ENCODE results near the gene MUC16. TPM values are rescaled to one million over a fixed set of nuclear protein-coding genes. Genes with fewer than 3 reads are reported as not detected.
"Not testable (repeated sequence)": the region's sequence is repeated elsewhere in the genome, so short reads cannot be mapped to it uniquely, and the experiment has no call there.

MUC16 gene
- under 0.01 TPM in 1 of 2 replicates, not detected in the other for total RNA-seq

DNA sequence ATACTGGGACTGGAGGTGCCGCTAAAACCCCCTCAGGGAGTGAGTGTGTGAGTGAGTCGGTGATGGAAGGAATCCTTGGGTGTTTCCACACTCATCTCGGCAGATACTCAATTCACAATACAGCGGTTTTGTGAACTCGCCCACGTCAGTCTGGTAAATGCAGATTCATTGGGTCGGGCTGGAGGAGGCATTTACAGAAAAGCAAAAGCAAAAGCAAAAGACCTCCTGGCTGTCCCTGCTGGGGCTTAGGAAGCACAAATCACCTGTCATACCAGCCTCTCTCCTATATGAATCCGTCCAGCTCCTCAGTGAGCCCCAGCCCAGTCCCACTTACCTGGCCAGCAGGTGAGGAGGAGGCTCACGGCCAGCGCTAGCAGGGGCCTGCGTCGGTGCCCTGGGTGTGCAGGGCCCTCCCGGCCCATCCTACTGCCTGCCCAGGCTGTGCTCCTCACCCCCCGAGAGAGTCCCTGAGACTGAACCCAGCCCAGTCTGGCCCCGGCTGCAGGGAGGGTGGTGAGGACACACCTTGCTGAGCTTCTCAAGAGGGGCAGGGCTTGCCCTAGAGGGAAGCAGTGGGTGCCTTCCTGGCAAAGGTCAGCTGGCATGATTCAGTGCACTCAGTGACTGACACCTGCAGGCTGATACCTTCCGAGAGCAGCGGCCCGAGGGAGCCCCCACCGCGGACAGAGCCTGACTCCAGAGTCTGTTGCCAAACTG is at the start of gene MUC16:
MUC16 (minus strand) TSS at position 475 of the 717 bp plus-strand sequence.
- DNase-seq, result no peak

DNA sequence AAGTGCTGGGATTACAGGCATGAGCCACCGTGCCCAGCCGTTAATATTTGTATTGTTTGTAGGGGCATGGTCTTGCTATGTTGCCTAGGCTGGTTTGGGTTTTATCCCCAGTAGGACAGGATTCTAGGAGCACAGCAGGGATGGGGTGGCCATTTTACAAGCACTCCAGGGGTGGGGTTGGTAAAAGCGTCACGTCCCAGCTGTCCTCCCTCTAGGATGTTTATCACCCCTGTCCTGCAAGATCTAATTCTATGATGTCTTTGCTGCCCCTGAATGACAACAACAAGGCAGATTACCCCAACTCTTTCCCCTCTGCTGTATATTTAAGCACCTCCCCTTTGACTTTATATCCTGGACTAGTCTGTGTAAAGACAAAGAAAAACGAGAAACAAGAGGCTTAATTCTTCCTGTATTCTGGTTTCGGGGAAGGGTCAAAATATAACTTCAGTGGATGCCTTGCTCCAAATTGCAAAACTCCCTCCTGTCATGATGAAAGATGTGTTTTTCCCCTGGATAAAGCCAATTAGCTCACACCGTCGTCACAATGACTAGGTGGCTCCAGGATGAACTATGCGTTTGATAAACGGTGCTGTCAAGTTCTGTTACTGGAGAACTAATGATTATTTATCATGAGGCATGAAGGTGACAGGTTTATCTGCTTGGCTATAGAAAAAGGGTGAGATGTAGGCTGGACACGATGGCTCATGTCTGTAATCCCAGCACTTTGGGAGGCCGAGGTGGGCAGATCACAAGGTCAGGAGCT is 48.9 kb upstream of the MUC16 start:
- no peak for DNase-seq

DNA sequence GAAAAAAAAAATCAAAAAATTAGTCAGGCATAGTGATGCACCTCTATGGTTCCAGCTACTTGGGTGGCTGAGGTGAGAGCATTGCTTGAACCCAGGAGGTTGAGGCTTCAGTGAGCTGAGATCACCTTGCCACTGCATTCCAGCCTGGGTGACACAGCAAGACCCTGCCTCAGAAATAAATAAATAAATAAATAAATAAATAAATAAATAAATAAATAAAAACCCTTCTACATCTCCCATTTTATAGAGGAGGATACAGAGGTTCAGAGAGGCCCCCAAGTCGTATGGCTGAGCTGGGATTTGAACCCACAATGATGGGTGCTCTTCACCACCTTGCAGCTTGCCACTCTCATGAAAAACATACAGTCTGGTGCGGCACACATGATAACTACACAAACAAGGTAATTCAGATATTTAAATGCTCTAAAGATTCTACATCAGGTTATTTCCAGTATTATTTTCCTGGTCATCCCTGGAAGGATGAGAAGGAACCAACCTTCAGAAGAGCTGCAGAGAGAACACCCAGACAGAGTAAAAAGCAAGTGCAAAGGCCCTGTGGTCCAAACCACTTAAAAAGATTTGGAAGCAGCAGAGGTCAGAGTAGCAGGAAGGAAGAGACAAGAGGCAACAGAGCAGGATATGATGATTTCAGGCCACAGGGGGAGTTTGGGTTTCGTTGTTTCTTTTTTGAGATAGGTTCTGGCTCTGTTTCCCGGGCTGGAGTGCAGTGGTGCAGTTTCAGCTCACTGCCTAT is 47.5 kb upstream of the MUC16 start:
- no peak for DNase-seq

DNA sequence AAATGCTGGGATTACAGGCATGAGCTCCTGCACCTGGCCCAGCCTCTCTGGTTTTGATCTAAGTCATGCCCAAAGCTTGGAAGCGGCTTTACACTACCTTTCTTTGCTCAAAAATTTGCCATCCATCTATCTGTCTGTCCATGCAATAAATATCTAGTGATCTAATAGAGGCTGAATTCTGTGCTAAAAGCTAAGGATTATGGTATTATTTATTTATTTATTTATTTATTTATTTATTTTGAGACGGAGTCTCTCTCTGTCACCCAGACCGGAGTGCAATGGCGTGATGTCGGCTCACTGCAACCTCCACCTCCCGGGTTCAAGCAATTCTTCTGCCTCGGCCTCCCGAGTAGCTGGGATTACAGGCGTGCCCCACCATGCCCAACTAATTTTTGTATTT is 45.9 kb upstream of the MUC16 start:
- DNase-seq, result not testable (repeated sequence)

DNA sequence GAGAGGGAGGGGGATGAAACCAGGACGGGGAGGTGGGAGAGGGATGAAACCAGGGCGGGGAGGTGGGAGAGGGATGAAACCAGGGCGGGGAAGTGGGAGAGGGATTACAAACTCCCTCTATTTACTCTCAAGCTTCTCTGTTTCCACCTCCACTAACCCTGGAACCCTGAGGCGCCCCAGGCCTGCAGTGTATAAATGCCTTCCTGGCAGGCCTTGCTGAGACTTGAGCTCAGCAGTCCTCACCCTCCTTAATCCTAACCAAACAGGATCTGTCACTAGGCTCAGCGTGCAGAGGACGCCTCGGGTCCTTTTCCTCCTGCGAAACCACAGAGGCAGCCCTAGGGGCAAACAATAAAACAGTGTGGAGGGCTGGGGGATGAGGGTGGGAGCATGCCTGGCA is 44.6 kb upstream of the MUC16 start:
- no peak for DNase-seq

DNA sequence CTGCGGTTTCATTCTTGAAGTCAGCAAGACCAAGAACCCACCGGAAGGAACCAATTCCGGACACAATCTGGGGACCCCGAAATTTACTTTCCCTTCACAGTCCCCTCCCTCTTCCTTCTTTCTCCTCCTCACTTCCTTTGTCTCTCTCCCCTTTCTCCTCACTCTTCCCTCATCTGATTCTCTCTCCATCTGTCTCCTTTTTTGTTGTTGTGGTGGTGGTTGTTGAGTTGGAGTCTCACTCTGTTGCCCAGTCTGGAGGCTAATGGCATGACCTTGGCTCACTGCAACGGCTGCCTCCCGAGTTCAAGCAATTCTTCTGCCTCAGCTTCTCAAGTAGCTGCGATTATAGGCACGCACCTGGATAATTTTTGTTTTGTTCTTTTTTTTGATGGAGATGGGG is 44.0 kb upstream of the MUC16 start:
- no peak for DNase-seq

DNA sequence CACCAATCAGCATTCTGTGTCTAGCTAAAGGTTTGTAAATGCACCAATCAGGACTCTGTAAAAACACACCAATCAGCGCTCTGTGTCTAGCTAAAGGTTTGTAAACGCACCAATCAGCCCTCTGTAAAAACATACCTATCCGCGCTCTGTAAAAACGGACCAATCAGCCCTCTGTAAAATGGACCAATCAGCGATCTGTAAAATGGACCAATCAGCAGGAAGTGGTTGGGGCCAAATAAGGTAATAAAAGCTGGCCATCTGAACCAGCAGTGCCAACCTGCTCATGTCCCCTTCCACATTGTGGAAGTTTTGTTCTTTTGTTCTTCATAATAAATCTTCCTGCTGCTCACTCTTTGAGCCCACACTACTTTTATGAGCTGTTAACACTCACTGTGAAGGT is 43.5 kb upstream of the MUC16 start:
- DNase-seq, result not testable (repeated sequence)

DNA sequence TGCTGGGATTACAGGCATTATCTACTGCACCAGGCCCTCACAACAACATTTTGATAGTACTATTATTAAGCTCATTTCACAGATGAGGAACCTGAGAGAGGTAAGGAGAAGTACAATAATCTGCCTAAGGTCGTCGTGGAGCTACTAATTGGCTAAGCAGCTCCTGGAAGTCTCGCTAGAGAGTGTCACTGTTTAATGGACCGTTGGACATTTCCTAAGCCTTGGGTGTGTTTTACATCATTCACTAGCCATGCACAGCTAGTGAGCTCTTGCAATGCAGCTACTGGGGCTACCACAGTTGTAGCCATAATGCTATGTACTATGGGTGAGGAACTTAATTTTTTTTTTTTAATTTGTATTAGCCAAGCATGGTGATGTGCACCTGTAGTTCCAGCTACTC is 42.7 kb upstream of the MUC16 start:
- DNase-seq, result no peak

DNA sequence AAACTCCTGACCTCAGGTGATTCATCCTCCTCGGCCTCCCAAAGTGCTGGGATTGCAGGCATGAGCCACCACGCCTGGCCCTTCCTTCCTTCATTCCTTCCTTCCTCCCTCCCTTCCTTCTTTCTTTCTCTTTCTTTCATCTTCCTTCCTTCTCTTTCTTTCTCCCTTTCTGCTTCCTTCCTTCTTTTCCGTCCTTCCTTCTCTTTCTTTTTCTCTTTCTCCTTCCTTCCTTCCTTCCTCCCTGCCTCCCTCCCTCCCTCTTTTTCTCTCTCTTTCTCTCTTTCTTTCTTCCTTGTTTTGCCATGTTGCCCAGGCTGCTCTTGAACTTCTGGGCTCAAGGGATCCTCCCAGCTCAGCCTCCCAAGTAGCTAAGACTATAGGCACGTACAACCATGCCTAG is 36.5 kb upstream of the MUC16 start:
- DNase-seq, result no peak

DNA sequence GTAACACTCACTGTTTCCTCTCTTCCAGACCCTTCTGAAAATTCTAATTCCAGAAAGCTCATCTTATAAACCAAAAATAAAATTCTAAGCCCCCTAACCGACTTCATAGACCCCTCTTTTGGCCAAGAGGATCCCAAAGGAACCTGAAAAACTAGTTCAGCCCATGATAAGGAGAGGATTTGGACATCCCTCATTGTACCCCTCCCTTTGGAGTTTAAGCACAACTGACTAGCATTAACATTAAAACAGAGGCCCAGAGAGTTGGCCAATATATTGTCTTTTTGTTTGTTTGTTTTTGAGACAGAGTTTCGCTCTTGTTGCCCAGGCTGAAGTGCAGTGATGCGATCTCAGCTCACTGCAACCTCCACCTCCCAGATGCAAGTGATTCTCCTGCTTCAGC is 34.2 kb upstream of the MUC16 start:
- DNase-seq, result no peak

DNA sequence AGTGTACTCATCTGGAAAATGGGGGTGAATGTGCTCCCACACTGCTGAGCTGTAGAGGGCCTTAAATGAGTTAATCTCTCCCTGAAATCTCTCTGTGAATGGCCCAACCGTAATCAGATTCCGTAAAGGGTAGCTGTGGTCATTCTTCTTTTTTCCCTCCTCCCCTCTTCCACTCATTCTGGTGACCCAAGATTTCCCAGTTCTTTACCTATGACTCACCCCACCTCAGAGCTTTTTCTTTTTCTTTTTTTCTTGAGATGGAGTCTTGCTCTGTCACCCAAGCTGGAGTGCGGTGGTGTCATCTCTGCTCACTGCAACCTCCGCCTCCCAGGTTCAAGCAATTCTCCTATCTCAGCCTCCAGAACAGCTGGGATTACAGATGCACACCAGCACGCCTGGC is 33.3 kb upstream of the MUC16 start:
- no peak for DNase-seq

DNA sequence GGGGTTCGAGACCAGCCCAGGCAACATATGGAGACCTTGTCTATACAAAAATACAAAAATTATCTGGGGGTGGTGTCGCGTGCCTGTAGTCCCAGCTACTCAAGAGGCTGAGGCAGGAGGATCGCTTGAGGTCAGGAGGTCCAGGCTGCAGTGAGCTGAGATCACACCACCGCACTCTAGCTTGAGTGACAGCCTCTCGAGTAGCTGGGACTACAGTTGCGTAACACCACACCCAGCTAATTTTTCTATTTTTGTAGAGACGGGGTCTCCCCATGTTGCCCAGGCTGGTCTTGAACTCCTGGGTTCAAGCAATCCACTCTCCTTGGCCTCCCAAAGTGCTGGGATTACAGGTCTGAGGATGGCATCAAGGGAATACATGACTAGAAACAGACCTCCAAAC is 30.8 kb upstream of the MUC16 start:
- no peak for DNase-seq

DNA sequence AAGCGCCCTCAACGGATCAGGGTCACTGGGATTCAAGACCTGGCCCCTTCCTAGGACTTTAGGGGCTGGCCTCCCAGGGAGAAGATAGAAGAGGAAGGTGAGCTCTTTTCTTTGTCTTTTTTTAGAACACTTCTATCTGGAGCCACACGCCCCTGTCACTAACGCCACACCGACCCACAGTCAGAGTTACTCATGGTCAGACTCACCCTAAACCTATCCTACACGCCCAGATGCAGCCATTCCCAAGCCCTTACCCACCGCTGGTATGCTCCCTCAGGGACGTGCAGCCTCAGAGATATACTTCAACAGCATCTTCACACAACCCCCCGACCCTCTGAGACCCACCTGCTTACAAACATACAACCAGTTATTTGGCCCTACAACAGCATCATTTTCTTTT is 29.9 kb upstream of the MUC16 start:
- DNase-seq, result no peak

DNA sequence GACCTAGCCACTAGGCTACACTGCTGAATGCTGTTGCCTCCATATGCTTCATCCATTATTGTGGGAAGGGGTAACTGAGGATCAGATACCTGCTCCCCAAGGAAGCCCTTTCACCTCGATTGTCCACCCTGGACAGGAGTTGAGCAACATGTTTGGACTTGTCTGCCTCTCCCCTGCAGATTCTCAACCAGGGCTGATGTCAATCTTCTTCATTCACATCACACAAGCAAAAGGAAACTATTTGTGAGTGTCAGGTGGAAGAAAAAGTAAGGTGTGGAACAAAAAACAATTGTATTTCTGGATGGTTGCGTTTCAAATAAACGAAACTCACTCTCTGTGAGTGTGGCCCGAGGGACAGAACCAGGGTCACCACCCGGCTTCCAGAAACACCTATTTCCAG is 29.5 kb upstream of the MUC16 start:
- no peak for DNase-seq

DNA sequence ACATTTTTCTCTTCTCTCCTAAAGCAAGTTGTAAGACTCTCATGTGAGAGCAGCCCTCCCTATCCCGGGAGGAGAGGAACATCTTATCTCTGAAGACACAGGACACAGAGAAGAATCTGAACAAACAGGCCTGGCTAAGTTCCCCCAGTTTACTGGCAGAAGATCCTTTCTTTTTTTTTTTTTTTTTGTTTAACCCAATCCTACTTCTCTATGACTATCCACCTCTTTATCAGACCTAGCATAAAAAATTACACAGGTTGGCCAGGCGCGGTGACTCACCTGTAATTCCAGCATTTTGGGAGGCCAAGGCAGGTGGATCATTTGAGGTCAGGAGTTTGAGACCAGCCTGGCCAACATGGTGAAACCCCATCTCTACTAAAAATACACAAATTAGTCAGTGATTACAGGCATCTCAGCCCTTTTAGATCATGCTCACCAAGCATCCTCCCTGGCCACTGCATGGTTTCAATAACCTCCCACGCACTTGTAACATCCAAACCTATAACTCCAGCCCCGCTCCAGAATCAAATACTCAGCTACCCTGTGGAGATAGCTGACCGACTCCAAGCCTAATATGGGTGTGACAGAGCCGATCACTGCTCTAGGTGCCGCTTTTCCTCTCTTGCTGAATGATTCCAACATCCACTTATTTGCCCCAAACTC is 27.3 kb upstream of the MUC16 start:
- no peak for DNase-seq

DNA sequence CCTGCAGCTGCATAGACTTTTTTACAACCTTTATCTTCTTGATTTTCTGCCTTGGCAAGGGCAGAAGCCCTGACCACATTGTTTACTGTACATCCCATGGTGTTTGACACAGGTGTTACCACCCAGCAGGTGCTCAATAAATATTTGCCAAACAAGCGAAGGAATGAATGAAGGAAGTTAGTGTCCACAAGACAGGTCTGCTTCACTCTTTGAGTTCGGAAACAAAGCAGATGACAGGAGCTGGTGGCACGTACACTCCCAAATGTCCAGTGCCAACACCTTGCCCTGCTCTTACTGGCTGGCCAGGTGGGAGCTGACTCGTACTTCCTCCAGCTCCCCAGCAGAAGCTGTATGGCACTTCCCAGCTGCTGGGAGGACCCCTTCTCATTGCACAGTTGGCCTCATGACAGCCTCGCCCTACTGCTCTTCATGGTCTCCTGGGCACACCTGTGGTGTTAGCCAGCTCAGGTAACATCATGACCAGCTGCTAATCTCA is 22.0 kb upstream of the MUC16 start:
- no peak for DNase-seq

DNA sequence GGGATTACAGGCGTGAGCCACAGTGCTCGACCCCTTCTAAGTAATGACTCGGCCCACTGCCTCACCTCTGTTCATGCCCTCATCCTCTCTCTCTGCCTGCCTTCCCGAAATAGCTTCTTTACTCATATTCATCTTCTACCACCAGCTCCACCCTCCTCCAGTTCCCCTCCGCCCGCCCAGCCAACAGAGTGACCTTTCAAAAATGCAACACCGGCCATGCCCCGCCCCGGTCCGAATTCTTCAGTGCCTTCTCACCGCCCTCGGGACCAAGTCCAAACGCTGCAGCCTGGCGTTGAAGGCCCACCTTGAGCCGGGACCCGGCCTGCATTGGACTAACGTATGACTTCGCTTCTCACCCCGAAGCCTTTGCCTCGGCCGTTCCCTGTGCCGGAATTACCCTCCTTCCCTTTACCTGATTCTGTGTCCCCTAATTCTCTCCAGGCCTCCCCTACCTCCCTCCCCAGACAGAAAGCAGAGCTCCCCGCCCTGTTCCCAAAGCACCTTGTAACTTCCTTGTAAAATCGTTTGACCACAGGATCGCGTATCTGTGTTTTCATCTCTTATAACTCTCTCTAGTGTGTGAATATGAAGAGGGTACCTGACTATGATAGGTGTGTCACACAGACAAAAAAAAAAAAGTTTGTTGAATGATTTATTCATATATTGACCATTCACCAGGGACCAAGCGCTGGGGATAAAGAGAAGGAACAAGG is 8.1 kb upstream of the MUC16 start:
- no peak for DNase-seq

DNA sequence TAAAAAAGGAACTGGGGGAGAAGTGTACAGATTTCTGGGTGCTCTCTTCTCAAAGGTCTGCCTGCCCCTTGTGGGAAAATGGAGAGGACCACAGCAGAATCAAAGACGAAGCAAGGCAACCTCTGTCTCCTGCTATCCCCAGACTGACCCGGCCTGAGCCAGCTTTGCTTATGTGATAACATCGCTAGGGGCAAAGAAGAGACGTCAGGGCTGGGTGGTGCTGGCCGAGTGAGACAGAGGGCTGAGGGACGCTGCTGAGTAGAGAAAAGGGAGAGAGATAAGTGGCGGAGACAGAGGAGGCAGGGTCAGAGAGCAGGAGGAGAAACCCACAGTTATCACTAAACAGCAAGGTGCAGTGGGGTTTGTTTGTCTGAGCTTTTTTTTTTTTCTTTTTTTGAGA is 4.6 kb upstream of the MUC16 start:
- no peak for DNase-seq

DNA sequence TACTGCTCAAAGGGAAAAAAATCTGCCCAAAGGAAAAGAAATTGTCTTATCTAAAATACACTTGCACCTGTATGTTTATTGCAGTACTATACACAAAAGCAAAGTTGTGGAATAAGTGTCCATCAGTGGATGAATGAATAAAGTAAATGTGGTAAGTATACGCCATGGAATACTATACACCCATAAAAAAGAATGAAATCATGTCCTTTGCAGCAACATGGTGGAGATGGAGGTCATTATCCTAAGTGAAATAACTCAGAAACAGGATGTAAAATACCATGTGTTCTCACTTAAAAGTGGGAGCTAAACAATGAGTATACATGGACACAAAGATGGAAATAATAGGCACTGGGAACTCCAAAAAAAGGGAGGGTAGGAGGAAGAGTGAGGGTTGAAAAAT is 3.8 kb upstream of the MUC16 start:
- no peak for DNase-seq

DNA sequence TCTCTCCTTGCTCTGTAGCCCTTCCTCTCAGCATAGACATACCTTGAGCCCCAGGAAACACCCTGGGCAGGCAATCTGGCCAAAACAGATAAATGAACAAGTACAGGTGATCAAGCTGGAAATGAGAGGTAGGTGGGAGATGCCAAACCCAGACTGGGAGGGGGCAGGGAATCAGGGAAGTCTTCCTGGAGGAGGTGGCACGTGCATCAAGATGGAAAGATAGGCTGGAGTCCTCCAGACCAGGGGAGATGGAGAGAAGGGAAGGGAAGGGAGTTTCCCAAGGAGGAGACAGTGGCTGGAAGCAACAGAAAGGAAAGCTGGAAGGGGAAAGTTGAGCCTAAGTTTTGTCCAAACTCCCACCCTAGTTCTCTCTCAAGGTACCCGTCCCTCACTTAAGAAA is 1.7 kb upstream of the MUC16 start:
- DNase-seq, result no peak

DNA sequence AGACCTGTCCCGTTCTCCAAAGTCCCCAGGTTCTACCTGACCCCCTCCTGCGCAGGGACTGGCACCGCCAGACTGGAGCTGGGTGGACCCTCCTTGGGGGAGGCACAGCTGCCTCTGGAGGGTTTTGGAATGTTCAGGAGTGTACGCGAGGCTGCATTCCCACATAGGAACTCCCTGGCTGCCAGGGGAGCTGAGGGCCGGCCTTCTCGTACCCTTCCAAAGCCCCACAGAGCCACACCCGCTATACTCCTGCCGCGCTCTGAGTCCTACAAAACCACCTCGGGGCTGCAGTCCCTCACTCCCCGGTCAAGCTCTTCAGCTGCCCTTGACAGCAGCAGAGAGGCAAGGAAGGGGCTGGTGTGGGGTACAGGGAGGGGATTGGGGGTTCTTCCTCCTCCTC is 484 bp upstream of the MUC16 start:
- DNase-seq, result no peak

DNA sequence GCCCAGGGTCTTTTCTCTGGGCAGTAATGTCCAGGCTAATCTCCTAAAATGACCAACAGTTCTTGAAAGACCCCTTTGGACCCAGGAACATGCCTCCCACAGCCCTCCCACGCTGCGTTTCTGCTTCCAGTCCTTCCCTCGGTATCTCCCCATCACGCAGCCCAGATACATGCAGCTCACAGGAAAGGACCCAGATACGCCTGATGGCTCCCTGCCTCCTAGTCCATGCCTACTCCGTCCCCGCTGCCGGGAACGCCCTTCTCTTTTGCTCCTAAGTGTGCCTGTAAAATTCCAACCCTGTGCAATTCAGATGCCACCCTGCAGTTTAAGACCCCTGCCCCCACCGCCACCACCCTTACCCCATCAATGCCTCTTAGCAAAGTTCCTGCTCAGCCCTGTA is 778 bp downstream of the MUC16 start:
- no peak for DNase-seq
